HepG2 (cell line): ENCODE results near the gene CXCR5. TPM values are rescaled to one million over a fixed set of nuclear protein-coding genes. Genes with fewer than 3 reads are reported as not detected.

Source experiments
- HDAC1 ChIP-seq: sonication (generic); formaldehyde crosslinking; IDR thresholded peaks from 2 replicates; pipeline ENCODE4 v1.5.1; 2020; ENCODE audit warnings: mild to moderate bottlenecking, missing genetic modification reagents
- KMT2A ChIP-seq: sonication (generic); formaldehyde crosslinking; IDR thresholded peaks from 2 replicates; pipeline ENCODE4 v1.4.0; 2020; ENCODE audit warnings: missing genetic modification reagents
- MAZ ChIP-seq, 2 experiments: sonication (generic) in 1 of 2; formaldehyde crosslinking in 1 of 2; IDR thresholded peaks; 2 replicates each; pipeline versions ENCODE4 v1.5.0 to v1.6.1; 2012 to 2020; ENCODE audit warnings: low read depth in 2 of 2, mild to moderate bottlenecking in 2 of 2, borderline replicate concordance in 1 of 2, improper control_type of control experiment in 1 of 2, low read length in 1 of 2, missing genetic modification reagents in 1 of 2, moderate library complexity in 1 of 2
- NFATC3 ChIP-seq: sonication (generic); formaldehyde crosslinking; IDR thresholded peaks from 2 replicates; pipeline ENCODE4 v1.5.1; 2020; ENCODE audit warnings: mild to moderate bottlenecking, missing genetic modification reagents
- SPEN ChIP-seq: sonication (generic); formaldehyde crosslinking; IDR thresholded peaks from 2 replicates; pipeline ENCODE4 v1.5.1; 2020; ENCODE audit warnings: low read depth, mild to moderate bottlenecking, missing genetic modification reagents
- ZIK1 ChIP-seq: sonication (generic); formaldehyde crosslinking; IDR thresholded peaks from 2 replicates; pipeline ENCODE4 v1.5.0; 2020; ENCODE audit warnings: mild to moderate bottlenecking, low read depth, missing genetic modification reagents, borderline replicate concordance
- ZNF136 ChIP-seq: sonication (generic); formaldehyde crosslinking; IDR thresholded peaks from 2 replicates; pipeline ENCODE4 v1.8.1; 2022; ENCODE audit warnings: low read depth, mild to moderate bottlenecking, moderate library complexity, missing genetic modification reagents
- polyA plus RNA-seq, 8 experiments: library from polyadenylated mRNA; depleted of rRNA in 3 of 8; stranded (reverse) in 7 of 8; unstranded in 1 of 8; fragments of >200 nt; fragmentation: Illumina TruSeq in 4 of 8; extraction: Trizol in 4 of 8; gene quantifications; 2 replicates each; pipeline versions ENCODE4 v1.2.1 to v1.2.3, GENCODE V29; 2011 to 2016; ENCODE audit warnings: low read depth in 4 of 8, missing spikeins in 1 of 8, mixed read lengths in 1 of 8; ENCODE audit not compliant: insufficient read depth in 1 of 8
- total RNA-seq, 5 experiments: library from RNA; depleted of rRNA; stranded (reverse); fragments of >200 nt; fragmentation: Illumina TruSeq; extraction: Trizol; gene quantifications; 2 replicates each; pipeline ENCODE4 v1.2.3, GENCODE V29; 2016; ENCODE audit warnings: low read depth in 1 of 5
- TF ChIP-seq, protein P1 (sequence below): sonication (generic); formaldehyde crosslinking; IDR thresholded peaks from 2 replicates; pipeline ENCODE4 v1.4.0; 2020; ENCODE audit warnings: mild to moderate bottlenecking, missing genetic modification reagents
- TF ChIP-seq, protein P2 (sequence below): sonication (generic); formaldehyde crosslinking; IDR thresholded peaks from 2 replicates; pipeline ENCODE4 v1.9.0; 2022; ENCODE audit warnings: missing genetic modification reagents, mild to moderate bottlenecking, borderline replicate concordance
- TF ChIP-seq, protein P3 (sequence below): sonication (generic); formaldehyde crosslinking; IDR thresholded peaks from 2 replicates; pipeline ENCODE4 v1.5.1; 2020; ENCODE audit warnings: mild to moderate bottlenecking, missing genetic modification reagents, moderate library complexity
- TF ChIP-seq, protein P4 (sequence below): sonication (generic); formaldehyde crosslinking; IDR thresholded peaks from 2 replicates; pipeline ENCODE4 v1.4.0; 2020; ENCODE audit warnings: missing genetic modification reagents
- TF ChIP-seq, protein P5 (sequence below): sonication (generic); formaldehyde crosslinking; IDR thresholded peaks from 2 replicates; pipeline ENCODE4 v1.4.0; 2020; ENCODE audit warnings: mild to moderate bottlenecking, missing genetic modification reagents
- TF ChIP-seq, protein P6 (sequence below): IDR thresholded peaks from 2 replicates; pipeline ENCODE4 v1.6.1; 2016; ENCODE audit warnings: low read depth, control low read depth

Gene CXCR5
- total and polyA plus RNA-seq, 2 of the 13 experiments (the other 11 are each of a cell fraction or from before 2014, with no cell fraction given), result not detected

DNA sequence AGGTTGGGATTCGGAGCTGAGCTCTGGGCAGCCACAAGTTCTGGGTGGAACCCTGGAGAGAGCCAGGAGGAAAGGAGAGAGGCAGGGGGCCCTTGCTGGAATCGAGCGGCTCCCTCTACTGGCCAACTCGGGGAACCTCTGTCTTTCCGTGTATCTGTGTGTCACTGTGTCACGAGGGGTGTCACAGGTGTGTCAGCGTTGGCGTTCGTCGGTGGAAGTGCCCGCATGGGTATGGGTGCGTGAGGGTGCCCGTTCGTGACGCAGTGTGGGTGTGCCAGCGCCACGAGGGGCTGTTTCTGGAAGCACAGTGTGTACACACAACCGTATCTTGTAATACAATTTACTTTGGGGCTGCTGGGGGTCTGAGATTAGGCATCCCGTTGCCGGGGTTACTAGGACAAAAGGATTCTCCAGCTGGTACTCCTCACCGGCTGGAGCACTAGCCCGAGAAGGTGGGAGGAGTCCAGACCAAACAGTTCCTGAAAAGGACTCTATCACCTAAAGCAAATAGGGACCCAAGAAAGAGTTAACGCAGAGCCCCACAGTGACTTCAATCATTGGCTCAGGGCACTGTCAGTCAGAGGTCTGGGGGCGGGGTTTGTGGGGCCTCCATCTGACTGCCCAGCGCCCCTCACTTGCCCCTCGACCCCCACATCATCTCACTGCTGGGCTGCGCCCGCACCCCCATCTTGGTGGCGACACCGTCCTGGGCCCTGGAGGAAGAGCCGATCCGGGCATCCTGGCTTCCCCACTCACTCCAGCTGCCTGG, 44.6 kb downstream of the CXCR5 start (continued):
- TF ChIP-seq, protein P1, sequence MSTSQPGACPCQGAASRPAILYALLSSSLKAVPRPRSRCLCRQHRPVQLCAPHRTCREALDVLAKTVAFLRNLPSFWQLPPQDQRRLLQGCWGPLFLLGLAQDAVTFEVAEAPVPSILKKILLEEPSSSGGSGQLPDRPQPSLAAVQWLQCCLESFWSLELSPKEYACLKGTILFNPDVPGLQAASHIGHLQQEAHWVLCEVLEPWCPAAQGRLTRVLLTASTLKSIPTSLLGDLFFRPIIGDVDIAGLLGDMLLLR (CRISPR knock-in tag), result no peak
- TF ChIP-seq, protein P2, sequence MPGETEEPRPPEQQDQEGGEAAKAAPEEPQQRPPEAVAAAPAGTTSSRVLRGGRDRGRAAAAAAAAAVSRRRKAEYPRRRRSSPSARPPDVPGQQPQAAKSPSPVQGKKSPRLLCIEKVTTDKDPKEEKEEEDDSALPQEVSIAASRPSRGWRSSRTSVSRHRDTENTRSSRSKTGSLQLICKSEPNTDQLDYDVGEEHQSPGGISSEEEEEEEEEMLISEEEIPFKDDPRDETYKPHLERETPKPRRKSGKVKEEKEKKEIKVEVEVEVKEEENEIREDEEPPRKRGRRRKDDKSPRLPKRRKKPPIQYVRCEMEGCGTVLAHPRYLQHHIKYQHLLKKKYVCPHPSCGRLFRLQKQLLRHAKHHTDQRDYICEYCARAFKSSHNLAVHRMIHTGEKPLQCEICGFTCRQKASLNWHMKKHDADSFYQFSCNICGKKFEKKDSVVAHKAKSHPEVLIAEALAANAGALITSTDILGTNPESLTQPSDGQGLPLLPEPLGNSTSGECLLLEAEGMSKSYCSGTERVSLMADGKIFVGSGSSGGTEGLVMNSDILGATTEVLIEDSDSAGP, result peak; percentile 76; the same call in 1 of the 2 replicates
- peak; percentile 55; the same call in 1 of the 2 replicates for TF ChIP-seq SPEN
- TF ChIP-seq, protein P3, sequence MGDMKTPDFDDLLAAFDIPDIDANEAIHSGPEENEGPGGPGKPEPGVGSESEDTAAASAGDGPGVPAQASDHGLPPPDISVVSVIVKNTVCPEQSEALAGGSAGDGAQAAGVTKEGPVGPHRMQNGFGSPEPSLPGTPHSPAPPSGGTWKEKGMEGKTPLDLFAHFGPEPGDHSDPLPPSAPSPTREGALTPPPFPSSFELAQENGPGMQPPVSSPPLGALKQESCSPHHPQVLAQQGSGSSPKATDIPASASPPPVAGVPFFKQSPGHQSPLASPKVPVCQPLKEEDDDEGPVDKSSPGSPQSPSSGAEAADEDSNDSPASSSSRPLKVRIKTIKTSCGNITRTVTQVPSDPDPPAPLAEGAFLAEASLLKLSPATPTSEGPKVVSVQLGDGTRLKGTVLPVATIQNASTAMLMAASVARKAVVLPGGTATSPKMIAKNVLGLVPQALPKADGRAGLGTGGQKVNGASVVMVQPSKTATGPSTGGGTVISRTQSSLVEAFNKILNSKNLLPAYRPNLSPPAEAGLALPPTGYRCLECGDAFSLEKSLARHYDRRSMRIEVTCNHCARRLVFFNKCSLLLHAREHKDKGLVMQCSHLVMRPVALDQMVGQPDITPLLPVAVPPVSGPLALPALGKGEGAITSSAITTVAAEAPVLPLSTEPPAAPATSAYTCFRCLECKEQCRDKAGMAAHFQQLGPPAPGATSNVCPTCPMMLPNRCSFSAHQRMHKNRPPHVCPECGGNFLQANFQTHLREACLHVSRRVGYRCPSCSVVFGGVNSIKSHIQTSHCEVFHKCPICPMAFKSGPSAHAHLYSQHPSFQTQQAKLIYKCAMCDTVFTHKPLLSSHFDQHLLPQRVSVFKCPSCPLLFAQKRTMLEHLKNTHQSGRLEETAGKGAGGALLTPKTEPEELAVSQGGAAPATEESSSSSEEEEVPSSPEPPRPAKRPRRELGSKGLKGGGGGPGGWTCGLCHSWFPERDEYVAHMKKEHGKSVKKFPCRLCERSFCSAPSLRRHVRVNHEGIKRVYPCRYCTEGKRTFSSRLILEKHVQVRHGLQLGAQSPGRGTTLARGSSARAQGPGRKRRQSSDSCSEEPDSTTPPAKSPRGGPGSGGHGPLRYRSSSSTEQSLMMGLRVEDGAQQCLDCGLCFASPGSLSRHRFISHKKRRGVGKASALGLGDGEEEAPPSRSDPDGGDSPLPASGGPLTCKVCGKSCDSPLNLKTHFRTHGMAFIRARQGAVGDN, result peak; percentile 59
- 0 out of 2 replicates have a peak, but pooled peaks have one; percentile 74 for TF ChIP-seq ZNF136 (CRISPR knock-in tag)
- TF ChIP-seq MAZ (IDR thresholded peaks at IDR 0.05; ENCODE audit: borderline replicate concordance, low read depth, low read length), result peak; percentile 83; the same call in 1 of the 2 replicates
- TF ChIP-seq MAZ (CRISPR knock-in tag; IDR thresholded peaks at IDR 0.05; ENCODE audit: low read depth), result peak; percentile 39; the same call in 1 of the 2 replicates
- TF ChIP-seq, protein P4, sequence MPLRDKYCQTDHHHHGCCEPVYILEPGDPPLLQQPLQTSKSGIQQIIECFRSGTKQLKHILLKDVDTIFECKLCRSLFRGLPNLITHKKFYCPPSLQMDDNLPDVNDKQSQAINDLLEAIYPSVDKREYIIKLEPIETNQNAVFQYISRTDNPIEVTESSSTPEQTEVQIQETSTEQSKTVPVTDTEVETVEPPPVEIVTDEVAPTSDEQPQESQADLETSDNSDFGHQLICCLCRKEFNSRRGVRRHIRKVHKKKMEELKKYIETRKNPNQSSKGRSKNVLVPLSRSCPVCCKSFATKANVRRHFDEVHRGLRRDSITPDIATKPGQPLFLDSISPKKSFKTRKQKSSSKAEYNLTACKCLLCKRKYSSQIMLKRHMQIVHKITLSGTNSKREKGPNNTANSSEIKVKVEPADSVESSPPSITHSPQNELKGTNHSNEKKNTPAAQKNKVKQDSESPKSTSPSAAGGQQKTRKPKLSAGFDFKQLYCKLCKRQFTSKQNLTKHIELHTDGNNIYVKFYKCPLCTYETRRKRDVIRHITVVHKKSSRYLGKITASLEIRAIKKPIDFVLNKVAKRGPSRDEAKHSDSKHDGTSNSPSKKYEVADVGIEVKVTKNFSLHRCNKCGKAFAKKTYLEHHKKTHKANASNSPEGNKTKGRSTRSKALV (CRISPR knock-in tag), result 0 out of 2 replicates have a peak, but pooled peaks have one; percentile 30
- peak; percentile 70 for TF ChIP-seq HDAC1 (CRISPR knock-in tag)
- peak; percentile 75; the same call in 1 of the 2 replicates for TF ChIP-seq NFATC3 (CRISPR knock-in tag)
- TF ChIP-seq, protein P5, sequence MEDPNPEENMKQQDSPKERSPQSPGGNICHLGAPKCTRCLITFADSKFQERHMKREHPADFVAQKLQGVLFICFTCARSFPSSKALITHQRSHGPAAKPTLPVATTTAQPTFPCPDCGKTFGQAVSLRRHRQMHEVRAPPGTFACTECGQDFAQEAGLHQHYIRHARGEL (CRISPR knock-in tag), result no peak
- TF ChIP-seq ZIK1 (CRISPR knock-in tag), result 0 out of 2 replicates have a peak, but pooled peaks have one; percentile 46
- TF ChIP-seq, protein P6, sequence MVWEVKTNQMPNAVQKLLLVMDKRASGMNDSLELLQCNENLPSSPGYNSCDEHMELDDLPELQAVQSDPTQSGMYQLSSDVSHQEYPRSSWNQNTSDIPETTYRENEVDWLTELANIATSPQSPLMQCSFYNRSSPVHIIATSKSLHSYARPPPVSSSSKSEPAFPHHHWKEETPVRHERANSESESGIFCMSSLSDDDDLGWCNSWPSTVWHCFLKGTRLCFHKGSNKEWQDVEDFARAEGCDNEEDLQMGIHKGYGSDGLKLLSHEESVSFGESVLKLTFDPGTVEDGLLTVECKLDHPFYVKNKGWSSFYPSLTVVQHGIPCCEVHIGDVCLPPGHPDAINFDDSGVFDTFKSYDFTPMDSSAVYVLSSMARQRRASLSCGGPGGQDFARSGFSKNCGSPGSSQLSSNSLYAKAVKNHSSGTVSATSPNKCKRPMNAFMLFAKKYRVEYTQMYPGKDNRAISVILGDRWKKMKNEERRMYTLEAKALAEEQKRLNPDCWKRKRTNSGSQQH (CRISPR knock-in tag), result peak; percentile 64; the same call in 1 of the 2 replicates
- 0 out of 2 replicates have a peak, but pooled peaks have one; percentile 23 for TF ChIP-seq KMT2A (CRISPR knock-in tag)
